Neural cell (in vitro differentiated cells): ENCODE results near the gene NANOS3.

Experiments used
- CTCF ChIP-seq: fragments of 450-650 bp; IDR thresholded peaks from 2 replicates; pipeline ENCODE4 v1.5.1; 2014; ENCODE audit warnings: antibody characterized with exemption, mild to moderate bottlenecking, moderate library complexity; ENCODE audit not compliant: poor library complexity, severe bottlenecking
- EZH2 ChIP-seq: fragments of 200-600, 300-800 bp; shearing (Covaris generic), sonication (generic); IDR thresholded peaks from 2 replicates; pipeline ENCODE4 v1.6.1; 2014; ENCODE audit warnings: antibody characterized with exemption, low read length, borderline replicate concordance, mild to moderate bottlenecking; ENCODE audit not compliant: insufficient read depth, poor library complexity, severe bottlenecking
- POLR2AphosphoS5 ChIP-seq: IDR thresholded peaks from 2 replicates; pipeline ENCODE4 v1.6.1; 2012
- RAD21 ChIP-seq: fragments of 450-650 bp; conservative IDR thresholded peaks from 2 replicates; pipeline ENCODE4 v1.6.1; 2014; ENCODE audit warnings: antibody characterized with exemption, mild to moderate bottlenecking, moderate library complexity
- REST ChIP-seq: IDR thresholded peaks from 2 replicates; pipeline ENCODE4 v1.6.1; 2012; ENCODE audit warnings: borderline replicate concordance
- SMC3 ChIP-seq: fragments of 450-650 bp; conservative IDR thresholded peaks from 2 replicates; pipeline ENCODE4 v1.6.1; 2014; ENCODE audit warnings: antibody characterized with exemption, mild to moderate bottlenecking, moderate library complexity; ENCODE audit not compliant: poor library complexity

GRCh38 chr19:13870873-13871272 is 6.1 kb upstream of the NANOS3 start:
- TF ChIP-seq CTCF, result no peak
- no peak for TF ChIP-seq EZH2
- TF ChIP-seq SMC3, result no peak
- no peak for TF ChIP-seq POLR2AphosphoS5
- no peak for TF ChIP-seq REST
- TF ChIP-seq RAD21, result no peak
